ENCODE results near the gene BAIAP3. TPM values are rescaled to one million over a fixed set of nuclear protein-coding genes. Genes with fewer than 3 reads are reported as not detected.

Gene BAIAP3
- total and polyA plus RNA-seq, 2 donors (not counting 3 experiments of a cell fraction or from before 2014, with no cell fraction given): 0.36 to 0.66 TPM

DNA sequence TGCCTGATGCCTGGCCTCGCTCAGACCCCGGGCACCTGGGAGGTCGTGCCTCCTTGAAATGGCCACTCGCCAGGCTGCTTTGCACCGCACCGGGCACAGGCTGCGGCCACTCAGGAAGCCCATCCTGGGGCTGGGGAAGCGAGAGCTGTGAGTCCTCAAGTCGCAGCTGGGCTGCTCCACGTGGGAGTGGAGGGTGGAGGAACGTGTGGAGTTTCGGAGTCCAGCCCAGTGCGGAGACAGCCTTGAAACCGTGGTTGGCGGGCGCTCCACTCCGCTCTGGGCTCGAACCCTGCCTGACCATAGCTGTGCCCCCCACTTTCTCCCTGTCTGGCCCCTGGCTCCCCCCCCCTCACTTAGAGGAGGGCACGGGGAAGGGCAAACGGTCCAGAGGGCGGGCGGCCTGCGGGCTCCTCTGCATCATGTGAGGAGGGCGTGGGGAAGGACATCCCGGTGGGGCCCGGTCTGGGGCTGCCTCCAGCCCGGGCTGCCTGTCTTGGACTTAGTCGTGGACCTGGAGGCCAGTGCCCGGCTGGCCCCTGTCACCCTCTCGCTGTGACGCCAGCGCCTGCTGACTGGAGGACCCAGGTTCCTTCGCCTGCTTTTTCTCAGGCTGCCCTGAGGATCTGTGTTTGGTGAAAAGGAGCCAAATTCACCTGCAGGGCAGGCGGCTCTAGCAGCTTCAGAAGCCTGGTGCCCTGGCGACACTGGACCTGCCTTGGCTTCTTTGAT is 21.5 kb upstream of the BAIAP3 start:
- DNase-seq (ENCODE audit: low read depth, low spot score): no peak
- dilution Hi-C loops (cut with MboI; ENCODE audit: extremely low pct_ligation_motif_present, low sequenced_read_pairs): no loop called here
- no peak overlapping the region for H2AFZ ChIP-seq (ENCODE audit: low read depth, low read length)

More for the DNA sequence above, 21.5 kb upstream of the BAIAP3 start:
- H3K9ac ChIP-seq (replicated peaks; ENCODE audit: extremely low read depth, insufficient read depth, low read length): peak overlapping the region; percentile 85
- BruUV-seq (replicated peaks): no TSS peak
- peaks cover 65% of the 10 kb centered on the region for H3K79me2 ChIP-seq (ENCODE audit: control insufficient read depth, insufficient read depth, low read length)
- peak; percentile 43 for FAIRE-seq
- no peak overlapping the region for H3K27ac ChIP-seq (ENCODE audit: insufficient read depth, low read depth, low read length)
- peak; percentile 14 for TF ChIP-seq POLR2AphosphoS5 (IDR thresholded peaks at IDR 0.05; ENCODE audit: insufficient read depth, low read depth, low read length)
- TF ChIP-seq, protein P1, sequence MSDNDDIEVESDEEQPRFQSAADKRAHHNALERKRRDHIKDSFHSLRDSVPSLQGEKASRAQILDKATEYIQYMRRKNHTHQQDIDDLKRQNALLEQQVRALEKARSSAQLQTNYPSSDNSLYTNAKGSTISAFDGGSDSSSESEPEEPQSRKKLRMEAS (IDR thresholded peaks at IDR 0.05; ENCODE audit: insufficient read depth, insufficient read length): peak; percentile 23
- TF ChIP-seq, protein P2, sequence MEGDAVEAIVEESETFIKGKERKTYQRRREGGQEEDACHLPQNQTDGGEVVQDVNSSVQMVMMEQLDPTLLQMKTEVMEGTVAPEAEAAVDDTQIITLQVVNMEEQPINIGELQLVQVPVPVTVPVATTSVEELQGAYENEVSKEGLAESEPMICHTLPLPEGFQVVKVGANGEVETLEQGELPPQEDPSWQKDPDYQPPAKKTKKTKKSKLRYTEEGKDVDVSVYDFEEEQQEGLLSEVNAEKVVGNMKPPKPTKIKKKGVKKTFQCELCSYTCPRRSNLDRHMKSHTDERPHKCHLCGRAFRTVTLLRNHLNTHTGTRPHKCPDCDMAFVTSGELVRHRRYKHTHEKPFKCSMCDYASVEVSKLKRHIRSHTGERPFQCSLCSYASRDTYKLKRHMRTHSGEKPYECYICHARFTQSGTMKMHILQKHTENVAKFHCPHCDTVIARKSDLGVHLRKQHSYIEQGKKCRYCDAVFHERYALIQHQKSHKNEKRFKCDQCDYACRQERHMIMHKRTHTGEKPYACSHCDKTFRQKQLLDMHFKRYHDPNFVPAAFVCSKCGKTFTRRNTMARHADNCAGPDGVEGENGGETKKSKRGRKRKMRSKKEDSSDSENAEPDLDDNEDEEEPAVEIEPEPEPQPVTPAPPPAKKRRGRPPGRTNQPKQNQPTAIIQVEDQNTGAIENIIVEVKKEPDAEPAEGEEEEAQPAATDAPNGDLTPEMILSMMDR (IDR thresholded peaks at IDR 0.05; ENCODE audit: extremely low read depth in 1 of 2, insufficient read depth in 1 of 2, low read depth in 1 of 2, low read length in 2 of 2): no peak
- peak overlapping the region in 1 of 3 experiments; percentile 87 for H3K4me3 ChIP-seq (replicated peaks in 1 of 3; ENCODE audit: insufficient read depth in 1 of 3, low read depth in 1 of 3, low read length in 3 of 3)
- ChIA-PET POLR2A (no interaction called here), CTCF (interaction anchor here (1.0 to 1.5 kb wide), 2 partner anchors 11 to 21 kb away, joined by 3 to 4 read pairs; no protein-coding TSS in a partner anchor)
- H3K36me3 ChIP-seq (ENCODE audit: control insufficient read depth in 2 of 2, extremely low read depth in 1 of 2, insufficient read depth in 2 of 2, low read length in 2 of 2): peaks cover 4 to 25% of the 10 kb centered on the region in 2 experiments
- H3K9me1 ChIP-seq (replicated peaks; ENCODE audit: control insufficient read depth, extremely low read depth, insufficient read depth, low read length): no peaks in the 10 kb centered on the region
- H3K27me3 ChIP-seq (ENCODE audit: control insufficient read depth in 2 of 2, insufficient read depth in 2 of 2, low read length in 2 of 2): no peaks in the 10 kb centered on the region
- no peaks in the 10 kb centered on the region for H3K9me3 ChIP-seq (replicated peaks; ENCODE audit: control insufficient read depth, insufficient read depth, low read length)
- peaks cover 14% of the 10 kb centered on the region for H3K4me1 ChIP-seq (ENCODE audit: control insufficient read depth, extremely low read depth, insufficient read depth, low read length)
- no peaks in the 10 kb centered on the region for H4K20me1 ChIP-seq (replicated peaks; ENCODE audit: control insufficient read depth, extremely low read depth, insufficient read depth, low read length)
- intact Hi-C loops (cut with micrococcal nuclease): no loop called here
- peak overlapping the region; percentile 73 for H3K4me2 ChIP-seq (ENCODE audit: insufficient read depth, low read length)
